ENCODE results near the gene ZFP57. TPM values are rescaled to one million over a fixed set of nuclear protein-coding genes. Genes with fewer than 3 reads are reported as not detected.
A peak's percentile ranks its signal among the peaks of the same experiment; 100 is the strongest.

Gene ZFP57
- total and polyA plus RNA-seq, 10 of the 15 experiments (the other 5 are each of a cell fraction or from before 2014, with no cell fraction given), result not detected

DNA sequence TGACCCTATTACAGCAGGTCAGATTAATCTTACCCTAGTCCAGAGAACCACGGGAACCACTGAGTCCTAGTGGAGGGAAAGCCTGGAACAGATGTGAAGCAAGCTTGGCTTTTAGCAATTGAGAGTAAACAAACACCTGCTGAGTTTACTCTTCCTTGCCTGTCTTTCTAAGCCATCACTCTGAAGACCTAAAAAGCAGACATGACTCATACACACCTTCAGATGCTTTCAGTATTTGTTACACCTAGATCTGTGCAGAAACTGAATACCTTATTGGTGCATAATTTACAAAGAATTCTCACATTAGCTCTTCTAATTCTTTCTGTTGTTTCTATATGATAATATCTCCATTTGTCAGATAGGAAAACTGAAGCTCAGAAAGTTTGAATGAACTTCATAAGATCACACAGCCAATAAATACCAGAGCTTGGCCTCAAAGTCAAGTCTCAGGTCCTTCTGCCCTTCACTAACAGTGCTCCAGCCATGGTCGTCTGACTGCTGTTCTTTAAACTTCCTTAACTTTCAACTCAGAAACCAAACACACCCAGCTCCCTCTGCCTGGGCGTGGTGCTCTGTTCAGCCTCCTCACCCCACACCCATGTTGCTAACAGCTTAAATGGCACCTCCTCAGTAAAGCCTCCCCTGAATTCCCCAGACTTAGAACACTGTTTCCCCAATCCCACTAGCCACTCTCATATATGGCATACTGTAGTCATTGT, 39.4 kb downstream of the ZFP57 start:
- no peaks in the 10 kb centered on the region for H4K20me1 ChIP-seq (ENCODE audit: control insufficient read depth, insufficient read depth)
- peak; percentile 41; the same call in 2 of the 3 replicates for ATAC-seq
- H3K4me1 ChIP-seq (ENCODE audit: control insufficient read depth, insufficient read depth, low read length), result no peaks in the 10 kb centered on the region
- no peaks in the 10 kb centered on the region for H3K79me2 ChIP-seq (ENCODE audit: control insufficient read depth, insufficient read depth, low read length)
- intact Hi-C loops (cut with micrococcal nuclease; ENCODE audit: unreplicated experiment) (no loop called here), in situ Hi-C loops (cut with MboI) (no loop called here)
- TF ChIP-seq ZNF217 (IDR thresholded peaks at IDR 0.05) (no peak), MTA2 (IDR thresholded peaks at IDR 0.05; ENCODE audit: low read depth) (no peak), CHD4 (IDR thresholded peaks at IDR 0.05) (no peak), TARDBP (IDR thresholded peaks at IDR 0.05; ENCODE audit: borderline replicate concordance) (no peak), NR2F1 (conservative IDR thresholded peaks at IDR 0.05) (no peak), POLR2AphosphoS5 (IDR thresholded peaks at IDR 0.05; ENCODE audit: low read length) (no peak), STAT1 (conservative IDR thresholded peaks at IDR 0.05) (no peak), EZH2 (IDR thresholded peaks at IDR 0.05; ENCODE audit: borderline replicate concordance, control insufficient read depth, low read depth, low read length) (no peak), MEF2B (IDR thresholded peaks at IDR 0.05; ENCODE audit: partially characterized antibody, poor library complexity, severe bottlenecking) (no peak), HDAC6 (IDR thresholded peaks at IDR 0.05; ENCODE audit: unreplicated experiment) (no peak), BMI1 (IDR thresholded peaks at IDR 0.05; ENCODE audit: borderline replicate concordance) (no peak)
- TF ChIP-seq, protein P1, sequence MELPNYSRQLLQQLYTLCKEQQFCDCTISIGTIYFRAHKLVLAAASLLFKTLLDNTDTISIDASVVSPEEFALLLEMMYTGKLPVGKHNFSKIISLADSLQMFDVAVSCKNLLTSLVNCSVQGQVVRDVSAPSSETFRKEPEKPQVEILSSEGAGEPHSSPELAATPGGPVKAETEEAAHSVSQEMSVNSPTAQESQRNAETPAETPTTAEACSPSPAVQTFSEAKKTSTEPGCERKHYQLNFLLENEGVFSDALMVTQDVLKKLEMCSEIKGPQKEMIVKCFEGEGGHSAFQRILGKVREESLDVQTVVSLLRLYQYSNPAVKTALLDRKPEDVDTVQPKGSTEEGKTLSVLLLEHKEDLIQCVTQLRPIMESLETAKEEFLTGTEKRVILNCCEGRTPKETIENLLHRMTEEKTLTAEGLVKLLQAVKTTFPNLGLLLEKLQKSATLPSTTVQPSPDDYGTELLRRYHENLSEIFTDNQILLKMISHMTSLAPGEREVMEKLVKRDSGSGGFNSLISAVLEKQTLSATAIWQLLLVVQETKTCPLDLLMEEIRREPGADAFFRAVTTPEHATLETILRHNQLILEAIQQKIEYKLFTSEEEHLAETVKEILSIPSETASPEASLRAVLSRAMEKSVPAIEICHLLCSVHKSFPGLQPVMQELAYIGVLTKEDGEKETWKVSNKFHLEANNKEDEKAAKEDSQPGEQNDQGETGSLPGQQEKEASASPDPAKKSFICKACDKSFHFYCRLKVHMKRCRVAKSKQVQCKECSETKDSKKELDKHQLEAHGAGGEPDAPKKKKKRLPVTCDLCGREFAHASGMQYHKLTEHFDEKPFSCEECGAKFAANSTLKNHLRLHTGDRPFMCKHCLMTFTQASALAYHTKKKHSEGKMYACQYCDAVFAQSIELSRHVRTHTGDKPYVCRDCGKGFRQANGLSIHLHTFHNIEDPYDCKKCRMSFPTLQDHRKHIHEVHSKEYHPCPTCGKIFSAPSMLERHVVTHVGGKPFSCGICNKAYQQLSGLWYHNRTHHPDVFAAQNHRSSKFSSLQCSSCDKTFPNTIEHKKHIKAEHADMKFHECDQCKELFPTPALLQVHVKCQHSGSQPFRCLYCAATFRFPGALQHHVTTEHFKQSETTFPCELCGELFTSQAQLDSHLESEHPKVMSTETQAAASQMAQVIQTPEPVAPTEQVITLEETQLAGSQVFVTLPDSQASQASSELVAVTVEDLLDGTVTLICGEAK (IDR thresholded peaks at IDR 0.05; ENCODE audit: borderline replicate concordance), result no peak
- no peaks in the 10 kb centered on the region for H3K36me3 ChIP-seq (ENCODE audit: control insufficient read depth in 2 of 2, insufficient read depth in 2 of 2, low read length in 1 of 2)
- BruUV-seq (replicated peaks), result no TSS peak
- WGBS (ENCODE audit: insufficient coverage, insufficient replicate concordance, low lambda C conversion rate, missing lambda C conversion rate), result 23% methylated on average over 3 of the region's 3 CpGs
- H3K4me2 ChIP-seq (ENCODE audit: control insufficient read depth, insufficient read depth), result no peak overlapping the region
- ChIA-PET SMC1A (ENCODE audit: uncharacterized antibody, unreplicated experiment) (interaction anchor here (1.2 kb wide), 1 partner anchor 12 kb away, joined by 4 read pairs; no protein-coding TSS in a partner anchor), CTCF (interaction anchor here (1.2 to 6.6 kb wide), 2 partner anchors 11 to 46 kb away, joined by 3 to 97 read pairs; no protein-coding TSS in a partner anchor), RAD21 (ENCODE audit: unreplicated experiment) (interaction anchor here (0.7 kb wide), 1 partner anchor 8 kb away, joined by 3 read pairs; no protein-coding TSS in a partner anchor), POLR2A (interaction anchor here (0.6 to 0.7 kb wide), 2 partner anchors 8 to 280 kb away, joined by 3 read pairs; no protein-coding TSS in a partner anchor)
- H3K9me3 ChIP-seq (replicated peaks; ENCODE audit: control insufficient read depth, insufficient read depth, low read length), result no peaks in the 10 kb centered on the region
- H2AFZ ChIP-seq (ENCODE audit: control insufficient read depth, low read depth, low read length), result no peak overlapping the region
- no peak overlapping the region for H3K4me3 ChIP-seq
- H3K27me3 ChIP-seq (replicated peaks in 1 of 2; ENCODE audit: control insufficient read depth in 2 of 2, insufficient read depth in 2 of 2, low read length in 1 of 2), result no peaks in the 10 kb centered on the region
- DNase-seq (ENCODE audit: low read depth, low spot score), result no peak
- no peak overlapping the region for H3K27ac ChIP-seq (ENCODE audit: control insufficient read depth, insufficient read depth)
- H3K9ac ChIP-seq (ENCODE audit: control insufficient read depth, insufficient read depth, low read length), result no peak overlapping the region
- no peak for FAIRE-seq
